ENCODE measurements around the gene RNF214.
"Not testable (repeated sequence)": the region's sequence is repeated elsewhere in the genome, so short reads cannot be mapped to it uniquely, and the experiment has no call there.

Gene RNF214

DNA sequence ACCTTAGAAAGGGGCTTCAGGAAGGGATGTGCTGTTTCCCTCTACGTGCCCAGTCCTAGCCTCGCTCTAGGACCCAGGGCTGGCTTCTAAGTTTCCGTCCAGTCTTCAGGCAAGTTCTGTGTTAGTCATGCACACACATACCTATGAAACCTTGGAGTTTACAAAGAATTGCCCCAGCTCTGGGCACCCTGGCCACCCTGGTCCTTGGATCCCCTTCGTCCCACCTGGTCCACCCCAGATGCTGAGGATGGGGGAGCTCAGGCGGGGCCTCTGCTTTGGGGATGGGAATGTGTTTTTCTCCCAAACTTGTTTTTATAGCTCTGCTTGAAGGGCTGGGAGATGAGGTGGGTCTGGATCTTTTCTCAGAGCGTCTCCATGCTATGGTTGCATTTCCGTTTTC, 35.5 kb upstream of the RNF214 start:
- H3K4me3 ChIP-seq (ENCODE audit: low read length): no peak overlapping the region

DNA sequence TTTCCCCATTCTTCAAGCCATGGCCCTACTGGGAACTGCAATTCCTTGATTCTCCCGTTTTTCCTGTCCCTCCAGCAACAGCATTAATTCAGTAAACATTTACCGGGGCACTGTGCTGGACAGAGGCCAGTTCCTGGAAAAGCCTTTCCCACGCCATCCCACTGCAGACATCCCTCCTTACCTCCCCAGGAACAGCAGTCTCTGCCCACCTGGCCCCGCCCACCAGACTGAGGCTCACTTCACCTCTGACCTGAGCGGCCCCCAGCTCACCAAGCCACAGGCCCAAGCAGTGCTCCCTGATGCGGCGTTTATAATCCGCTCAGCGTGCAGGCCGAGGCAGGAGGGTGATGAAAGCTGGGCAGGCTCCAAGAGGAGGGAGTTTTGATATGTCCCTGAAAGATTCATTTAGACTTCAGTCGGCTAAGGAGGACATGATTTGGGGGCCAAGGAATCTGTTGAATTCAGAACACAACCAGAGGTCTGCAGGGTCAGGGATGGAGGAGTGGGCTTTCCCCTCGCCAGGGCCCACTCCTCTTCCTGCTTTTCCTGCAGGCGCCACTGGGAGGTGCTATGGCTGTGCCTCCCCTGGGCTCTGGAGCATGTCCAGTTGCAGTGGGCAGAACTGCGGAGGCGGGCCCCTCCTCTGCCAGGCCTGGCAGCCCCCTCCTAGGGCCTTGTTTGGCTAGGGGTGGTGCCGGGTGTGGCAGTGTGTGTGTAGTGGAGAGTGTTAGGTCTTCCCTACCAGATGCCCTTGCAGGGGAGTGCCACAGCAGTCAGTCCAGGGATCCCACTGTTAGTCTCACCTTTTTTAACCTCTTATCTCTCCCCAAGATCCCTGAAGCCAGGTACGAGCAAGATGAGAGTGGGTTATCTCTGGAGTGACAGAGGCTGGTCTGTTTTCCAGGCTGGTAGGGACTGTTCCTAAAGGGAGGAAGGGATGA, 34.7 kb upstream of the RNF214 start:
- no peak for DNase-seq (ENCODE audit: low read depth, low spot score)
- no peak overlapping the region for H3K4me3 ChIP-seq (ENCODE audit: low read length)

More for the DNA sequence above, 35.5 kb upstream of the RNF214 start:
- DNase-seq (ENCODE audit: low read depth, low spot score): no peak

DNA sequence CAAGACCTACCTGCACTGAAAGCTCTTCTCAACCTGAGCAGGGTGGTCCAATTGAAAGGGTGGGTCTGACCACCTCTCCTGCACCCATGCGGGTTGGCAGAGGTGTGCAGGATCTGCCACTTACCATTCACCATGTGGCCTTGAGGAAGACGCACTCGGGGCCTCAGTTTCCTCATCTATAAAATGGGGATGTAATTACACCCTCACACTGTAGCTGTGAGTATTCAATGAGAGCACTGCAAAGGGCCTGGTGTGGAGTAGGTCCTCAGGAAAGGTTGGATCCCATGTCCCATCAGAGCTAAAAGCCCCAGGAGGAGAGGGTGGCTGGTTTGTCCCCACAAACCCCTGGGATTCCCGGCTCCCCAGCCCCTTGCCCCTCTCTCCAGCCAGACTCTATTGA, 33.9 kb upstream of the RNF214 start:
- no peak overlapping the region for H3K4me3 ChIP-seq (ENCODE audit: low read length)
- DNase-seq (ENCODE audit: low read depth, low spot score): no peak

DNA sequence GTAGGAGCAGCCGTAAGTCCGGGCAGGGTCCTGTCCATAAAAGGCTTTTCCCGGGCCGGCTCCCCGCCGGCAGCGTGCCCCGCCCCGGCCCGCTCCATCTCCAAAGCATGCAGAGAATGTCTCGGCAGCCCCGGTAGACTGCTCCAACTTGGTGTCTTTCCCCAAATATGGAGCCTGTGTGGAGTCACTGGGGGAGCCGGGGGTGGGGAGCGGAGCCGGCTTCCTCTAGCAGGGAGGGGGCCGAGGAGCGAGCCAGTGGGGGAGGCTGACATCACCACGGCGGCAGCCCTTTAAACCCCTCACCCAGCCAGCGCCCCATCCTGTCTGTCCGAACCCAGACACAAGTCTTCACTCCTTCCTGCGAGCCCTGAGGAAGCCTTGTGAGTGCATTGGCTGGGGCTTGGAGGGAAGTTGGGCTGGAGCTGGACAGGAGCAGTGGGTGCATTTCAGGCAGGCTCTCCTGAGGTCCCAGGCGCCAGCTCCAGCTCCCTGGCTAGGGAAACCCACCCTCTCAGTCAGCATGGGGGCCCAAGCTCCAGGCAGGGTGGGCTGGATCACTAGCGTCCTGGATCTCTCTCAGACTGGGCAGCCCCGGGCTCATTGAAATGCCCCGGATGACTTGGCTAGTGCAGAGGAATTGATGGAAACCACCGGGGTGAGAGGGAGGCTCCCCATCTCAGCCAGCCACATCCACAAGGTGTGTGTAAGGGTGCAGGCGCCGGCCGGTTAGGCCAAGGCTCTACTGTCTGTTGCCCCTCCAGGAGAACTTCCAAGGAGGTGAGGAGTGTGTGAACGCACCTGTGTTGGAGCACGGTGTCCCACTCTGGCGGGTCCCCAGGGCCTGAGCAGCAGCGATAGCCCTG, 33.2 kb upstream of the RNF214 start, which contains the start of gene TAGLN:
TSS of gene TAGLN (plus strand) at position 318 of the 863 bp plus-strand sequence. CDS start 3,644 bp downstream, outside the sequence.
- H3K4me3 ChIP-seq (ENCODE audit: low read length): no peak within 1 kb of the TSS
- no peak for DNase-seq (ENCODE audit: low read depth, low spot score)

DNA sequence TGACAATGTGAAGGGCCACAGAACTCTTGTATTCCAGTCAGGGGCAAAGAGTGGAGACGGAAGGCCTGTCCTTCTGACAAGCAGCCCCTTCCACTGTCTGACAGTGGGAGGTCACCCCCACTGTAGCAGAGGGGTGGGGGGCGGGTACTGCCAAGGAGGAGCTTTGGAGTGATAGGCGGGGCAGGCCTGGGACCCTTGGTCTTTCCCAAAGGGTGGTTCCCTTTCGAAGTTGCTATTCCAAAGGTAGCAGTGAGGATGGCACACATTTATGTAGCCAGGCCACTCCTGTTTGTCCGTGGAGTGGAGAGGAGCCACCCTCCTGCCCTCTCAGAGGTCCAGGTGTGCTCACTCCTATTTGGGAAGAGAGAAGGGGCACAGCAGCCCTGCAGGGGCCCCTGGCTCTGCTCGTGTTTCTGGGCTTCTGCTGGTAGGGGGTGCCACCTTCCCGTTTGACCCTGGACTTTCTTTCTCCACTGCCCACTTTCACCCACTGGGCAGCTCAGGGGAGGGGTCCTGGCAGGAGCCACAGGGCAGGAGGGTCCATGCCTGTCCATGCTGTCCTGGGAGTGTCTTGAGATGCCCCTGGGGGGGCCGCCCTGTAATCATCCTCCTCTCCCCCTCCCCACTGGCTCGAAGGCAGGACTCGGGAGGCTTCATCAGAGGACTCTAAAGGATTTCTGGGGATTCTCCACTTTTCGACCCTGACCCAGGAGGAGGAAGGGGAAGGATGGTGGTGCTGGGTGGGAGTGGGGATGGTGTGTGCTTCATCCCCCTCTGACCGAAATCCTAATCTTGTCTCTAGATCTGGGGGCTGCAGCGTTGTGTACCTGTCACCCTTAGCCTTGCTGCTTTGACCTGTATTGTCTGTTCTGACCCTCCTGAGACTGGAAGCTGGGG, 32.3 kb upstream of the RNF214 start:
- H3K4me3 ChIP-seq (ENCODE audit: low read length): no peak overlapping the region
- no peak for DNase-seq (ENCODE audit: low read depth, low spot score)

DNA sequence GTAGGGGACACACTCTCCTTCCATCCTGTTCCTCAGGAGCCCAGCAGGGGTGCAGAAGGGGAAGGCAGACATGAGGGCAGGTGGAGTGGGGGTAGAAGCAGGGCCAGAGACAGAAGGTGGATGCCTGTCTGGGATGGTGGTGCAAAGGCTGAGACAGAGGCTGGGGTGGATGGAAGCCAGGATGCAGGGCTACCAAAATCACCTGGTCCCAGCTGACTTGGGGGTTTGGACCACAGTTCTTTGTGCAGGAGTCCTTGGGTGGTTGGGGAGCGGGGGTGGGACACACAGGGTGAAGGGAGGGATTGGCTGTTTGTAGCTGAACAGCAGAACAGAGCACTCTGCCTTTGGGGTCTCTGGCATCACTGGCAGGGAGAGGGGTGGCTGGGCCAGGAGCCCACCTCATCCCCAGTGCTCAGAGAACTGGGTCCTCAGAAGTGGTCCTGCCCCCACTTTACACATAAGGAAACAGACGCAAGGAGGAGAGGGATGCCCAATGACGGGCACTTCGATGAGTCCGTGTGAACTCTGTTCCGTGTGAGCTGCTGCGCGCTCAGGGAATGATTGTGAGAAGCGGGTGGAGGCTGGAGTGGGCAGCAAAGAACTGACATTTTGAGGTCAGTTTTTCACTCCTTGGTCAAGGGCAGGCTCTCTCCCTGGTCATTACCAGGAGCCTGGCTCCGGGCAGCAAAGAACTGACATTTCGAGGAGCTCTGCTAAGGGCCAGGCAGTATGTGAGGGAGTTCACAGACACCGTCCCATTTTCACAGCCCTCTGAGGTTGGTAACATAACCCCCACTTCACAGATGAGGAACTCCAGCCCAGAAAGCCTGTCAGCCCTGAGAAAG, 31.4 kb upstream of the RNF214 start:
- no peak overlapping the region for H3K4me3 ChIP-seq (ENCODE audit: low read length)
- DNase-seq (ENCODE audit: low read depth, low spot score): no peak

DNA sequence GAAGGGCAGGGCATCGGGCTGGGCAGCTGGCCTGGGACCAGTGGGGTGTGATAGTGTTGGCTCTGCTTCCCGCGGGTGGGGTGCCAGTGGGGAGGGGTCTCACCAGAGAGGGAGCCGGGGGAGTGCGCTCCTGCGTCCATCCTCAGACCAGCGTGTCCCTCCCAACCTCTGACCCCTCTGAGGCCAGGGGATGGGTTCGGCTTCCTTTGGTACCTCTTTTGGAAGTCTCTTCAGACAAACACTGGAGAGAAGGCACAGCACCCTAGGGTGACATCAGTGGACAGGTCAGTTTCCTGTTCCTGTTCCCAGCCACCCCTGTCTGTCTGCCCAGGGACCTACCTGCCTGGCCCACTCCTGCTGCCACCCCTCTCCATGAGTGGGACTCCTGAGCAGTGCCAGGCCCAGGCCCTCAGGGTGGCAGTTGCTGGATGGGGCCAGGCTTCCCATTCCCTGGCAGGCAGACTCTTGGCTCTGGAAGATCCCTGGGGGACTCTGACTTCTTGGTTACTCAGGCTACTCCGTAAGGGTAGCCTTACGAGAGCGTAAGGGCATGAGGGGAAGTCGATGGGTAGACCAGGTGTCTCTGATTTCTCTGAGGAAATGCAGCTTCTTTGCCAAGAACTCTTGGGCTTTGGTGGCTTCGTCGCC, 30.7 kb upstream of the RNF214 start:
- DNase-seq (ENCODE audit: low read depth, low spot score): no peak
- H3K4me3 ChIP-seq (ENCODE audit: low read length): no peak overlapping the region

DNA sequence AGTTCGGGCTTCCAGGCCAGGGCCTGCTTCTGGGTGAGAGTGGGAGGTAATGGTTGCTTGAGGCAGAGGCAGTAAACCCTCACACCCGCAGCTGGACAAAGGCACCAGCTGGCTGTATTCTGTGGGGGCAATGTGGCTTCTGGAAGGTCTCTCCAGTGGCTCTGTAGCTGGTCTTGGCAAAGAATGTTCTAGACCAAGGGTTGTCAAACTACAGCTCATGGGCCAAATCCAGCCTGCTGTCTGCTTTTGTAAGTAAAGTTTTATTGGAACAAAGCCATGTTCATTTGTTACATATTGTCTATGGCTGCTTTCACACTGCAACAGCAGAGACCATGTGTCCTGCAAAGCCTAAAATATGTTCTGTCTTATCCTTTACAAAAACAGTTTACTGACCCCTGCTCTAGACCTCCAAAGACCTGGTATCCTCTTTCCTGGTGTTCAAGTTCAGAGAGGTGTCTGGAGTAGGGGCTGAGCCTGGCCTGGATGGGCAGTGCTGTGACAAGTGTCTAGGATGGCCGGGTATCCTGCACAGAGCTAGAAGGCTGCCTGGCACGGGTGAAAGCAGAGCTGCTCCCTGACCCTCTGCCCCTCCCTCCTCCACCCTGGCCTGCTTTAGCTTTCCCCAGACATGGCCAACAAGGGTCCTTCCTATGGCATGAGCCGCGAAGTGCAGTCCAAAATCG, 29.9 kb upstream of the RNF214 start:
- no peak overlapping the region for H3K4me3 ChIP-seq (ENCODE audit: low read length)
- DNase-seq (ENCODE audit: low read depth, low spot score): no peak

DNA sequence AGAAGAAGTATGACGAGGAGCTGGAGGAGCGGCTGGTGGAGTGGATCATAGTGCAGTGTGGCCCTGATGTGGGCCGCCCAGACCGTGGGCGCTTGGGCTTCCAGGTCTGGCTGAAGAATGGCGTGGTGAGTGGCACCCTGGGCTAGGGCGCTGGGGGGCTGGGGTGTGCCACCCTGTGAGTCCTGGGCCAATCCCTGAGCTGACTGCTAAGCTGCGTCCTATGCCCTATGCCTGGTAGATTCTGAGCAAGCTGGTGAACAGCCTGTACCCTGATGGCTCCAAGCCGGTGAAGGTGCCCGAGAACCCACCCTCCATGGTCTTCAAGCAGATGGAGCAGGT, 29.4 kb upstream of the RNF214 start:
- no peak for DNase-seq (ENCODE audit: low read depth, low spot score)
- no peak overlapping the region for H3K4me3 ChIP-seq (ENCODE audit: low read length)

DNA sequence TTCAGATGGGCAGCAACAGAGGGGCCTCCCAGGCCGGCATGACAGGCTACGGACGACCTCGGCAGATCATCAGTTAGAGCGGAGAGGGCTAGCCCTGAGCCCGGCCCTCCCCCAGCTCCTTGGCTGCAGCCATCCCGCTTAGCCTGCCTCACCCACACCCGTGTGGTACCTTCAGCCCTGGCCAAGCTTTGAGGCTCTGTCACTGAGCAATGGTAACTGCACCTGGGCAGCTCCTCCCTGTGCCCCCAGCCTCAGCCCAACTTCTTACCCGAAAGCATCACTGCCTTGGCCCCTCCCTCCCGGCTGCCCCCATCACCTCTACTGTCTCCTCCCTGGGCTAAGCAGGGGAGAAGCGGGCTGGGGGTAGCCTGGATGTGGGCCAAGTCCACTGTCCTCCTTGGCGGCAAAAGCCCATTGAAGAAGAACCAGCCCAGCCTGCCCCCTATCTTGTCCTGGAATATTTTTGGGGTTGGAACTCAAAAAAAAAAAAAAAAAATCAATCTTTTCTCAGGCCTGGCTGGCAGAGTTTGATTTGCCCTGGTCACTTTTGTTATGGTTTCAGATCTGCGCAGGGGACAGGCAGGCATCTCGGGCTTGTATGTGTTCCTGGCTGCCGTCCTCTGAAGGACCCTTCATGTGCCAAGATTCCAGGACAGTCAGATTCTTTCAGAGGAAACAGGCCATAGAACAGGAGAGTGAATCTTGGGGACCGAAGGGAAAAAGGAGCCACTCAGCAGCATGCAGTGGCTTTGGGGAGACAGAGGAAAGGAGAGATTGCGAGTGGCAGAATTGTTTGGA, 28.0 kb upstream of the RNF214 start:
- no peak for DNase-seq (ENCODE audit: low read depth, low spot score)

DNA sequence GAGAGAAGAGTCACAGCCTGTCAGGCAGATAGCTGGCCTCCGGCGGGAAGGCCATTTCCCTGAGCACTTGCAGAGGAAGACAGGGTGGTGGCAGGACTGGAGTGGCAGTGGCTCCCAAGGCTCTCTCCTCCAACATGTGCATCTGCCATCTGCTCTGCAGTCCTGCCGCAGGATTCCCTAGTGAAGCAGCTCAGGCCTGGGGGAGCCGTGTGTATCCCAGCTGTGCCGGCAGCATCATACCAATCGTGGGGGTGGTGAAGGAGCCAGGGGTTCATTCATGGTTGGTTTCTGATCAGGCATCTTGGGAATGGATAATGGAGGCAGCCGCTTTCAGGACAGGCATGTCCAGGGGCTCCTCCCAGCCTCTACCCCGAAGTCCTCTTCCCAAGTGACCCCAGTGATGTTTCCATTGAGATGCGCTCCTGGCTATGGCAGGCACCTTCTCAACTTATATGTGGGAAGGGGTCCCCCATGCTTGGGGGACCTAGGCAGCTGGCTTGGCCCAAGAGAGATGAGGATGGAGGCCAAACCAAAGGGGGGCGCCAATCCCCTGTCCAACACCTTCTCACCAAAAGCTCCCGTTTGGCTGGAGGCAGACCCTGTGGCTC, 27.2 kb upstream of the RNF214 start:
- DNase-seq (ENCODE audit: low read depth, low spot score): no peak
- no peak overlapping the region for H3K4me3 ChIP-seq (ENCODE audit: low read length)

More for the DNA sequence above, 28.0 kb upstream of the RNF214 start:
- no peak overlapping the region for H3K4me3 ChIP-seq (ENCODE audit: low read length)

DNA sequence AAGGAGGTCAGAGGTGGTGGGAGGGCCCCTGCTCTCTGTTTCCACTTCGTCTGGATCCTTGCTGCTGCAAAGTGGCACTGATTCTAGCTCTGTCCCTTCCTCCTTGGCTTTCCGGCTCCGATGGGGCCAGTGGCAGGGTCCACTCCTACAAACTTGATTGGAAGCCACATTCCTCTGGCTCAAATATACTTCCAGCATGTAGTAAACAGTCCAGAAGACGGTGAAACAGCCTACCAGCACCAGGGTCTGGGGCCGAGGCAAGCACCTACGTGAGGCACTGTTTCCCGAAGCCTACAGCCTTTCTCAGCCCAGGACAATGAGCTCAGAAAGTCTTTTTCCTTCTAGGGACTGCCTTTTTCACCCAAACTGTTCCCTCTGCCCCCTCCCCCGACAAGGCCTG, 26.4 kb upstream of the RNF214 start:
- H3K4me3 ChIP-seq (ENCODE audit: low read length); DNase-seq (ENCODE audit: low read depth, low spot score): not testable (repeated sequence)

DNA sequence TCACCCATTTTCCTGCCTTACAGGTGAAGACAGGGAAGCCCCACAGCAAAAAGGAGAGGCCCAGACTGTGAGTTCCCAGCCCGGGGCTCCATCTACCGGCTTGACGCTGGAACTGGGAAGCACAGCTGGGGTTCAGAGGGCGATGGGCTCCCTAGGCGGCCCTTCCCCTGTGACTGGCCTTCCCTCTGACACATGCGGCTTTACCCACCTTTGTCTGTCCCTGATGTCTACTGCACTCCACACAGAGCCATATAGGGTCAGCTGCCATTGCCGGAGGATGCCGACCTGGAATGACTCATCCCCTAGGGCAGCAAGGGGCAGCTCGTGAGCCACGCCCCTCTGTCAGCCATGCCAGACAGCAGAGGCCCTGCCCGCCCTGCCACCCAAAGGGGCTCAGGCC, 25.6 kb upstream of the RNF214 start:
- H3K4me3 ChIP-seq (ENCODE audit: low read length); DNase-seq (ENCODE audit: low read depth, low spot score): not testable (repeated sequence)

DNA sequence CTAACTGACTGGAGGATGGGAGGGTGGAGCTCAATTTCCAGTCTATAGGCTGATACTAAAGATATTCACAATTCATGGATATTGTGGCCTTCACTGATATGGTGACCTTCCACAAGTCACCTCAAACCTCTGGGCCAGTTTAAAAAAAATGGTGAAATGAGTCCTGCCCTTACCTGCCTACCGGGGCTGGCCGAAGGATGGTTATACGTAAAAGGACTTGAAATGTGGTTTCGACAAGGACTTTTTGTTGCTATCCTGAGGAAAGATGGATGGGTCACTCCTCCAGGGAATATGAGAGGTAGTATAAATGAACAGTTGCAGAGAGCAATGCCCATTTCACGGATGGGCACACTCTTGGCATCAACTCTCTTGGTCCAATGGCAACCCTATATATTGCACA, 25.0 kb upstream of the RNF214 start:
- DNase-seq (ENCODE audit: low read depth, low spot score); H3K4me3 ChIP-seq (ENCODE audit: low read length): not testable (repeated sequence)

DNA sequence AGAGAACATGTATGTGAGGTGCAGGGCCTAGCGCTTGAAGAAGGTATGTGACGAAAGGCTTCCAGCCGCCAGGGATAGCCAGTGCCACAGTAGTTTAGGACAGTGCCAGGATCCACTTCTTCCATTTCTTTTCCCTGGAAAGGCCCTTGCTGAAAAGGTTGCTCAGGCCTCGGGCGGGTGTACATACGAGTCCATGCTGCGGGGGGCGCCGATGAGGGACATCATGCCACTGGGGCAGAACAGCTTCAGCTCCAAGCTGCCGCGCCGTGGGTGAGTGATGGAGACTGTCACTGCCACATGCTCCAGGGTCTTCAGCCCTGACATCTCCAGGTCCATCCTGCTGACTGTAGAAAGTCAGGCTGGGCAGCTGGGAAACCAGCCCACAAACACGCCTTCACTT, 23.8 kb upstream of the RNF214 start:
- H3K4me3 ChIP-seq (ENCODE audit: low read length); DNase-seq (ENCODE audit: low read depth, low spot score): not testable (repeated sequence)
